H1 (cell line): Measurements from ENCODE around the gene PEX3. TPM values are rescaled to one million over a fixed set of nuclear protein-coding genes. Genes with fewer than 3 reads are reported as not detected.

Experiments used
- CTCF ChIA-PET: fragments of 300-600 bp; sonication (Branson Sonifier 250); formaldehyde crosslinking; loops from one replicate; lab custom pipeline; 2021; ENCODE audit not compliant: partially characterized antibody; lab: Charles Lee
- POLR2A ChIA-PET: fragments of 300-600 bp; sonication (Branson Sonifier 250); formaldehyde crosslinking; loops from one replicate; lab custom pipeline; 2021; ENCODE audit warnings: inconsistent platforms; ENCODE audit not compliant: partially characterized antibody; lab: Charles Lee
- DNase-seq, 2 experiments: peaks; one replicate each; pipeline versions ENCODE4 v3.0.0 to v3.0.0-alpha.2; 2010 to 2022; ENCODE audit warnings: low spot score in 2 of 2, low read depth in 1 of 2, mixed read lengths in 1 of 2
- FAIRE-seq: peaks from 2 replicates; lab custom pipeline; 2011; peaks lifted over from hg19 to GRCh38; lab: Jason Lieb, UNC
- H2AFZ ChIP-seq: 2 replicates; pipeline ENCODE4 v1.8.1; 2012; ENCODE audit warnings: low read length, inconsistent platforms
- H2AK5ac ChIP-seq: 2 replicates; pipeline ENCODE4 v1.6.1; 2013; ENCODE audit warnings: low read depth, low read length
- H2BK120ac ChIP-seq: replicated peaks from 2 replicates; pipeline ENCODE3; 2013; ENCODE audit warnings: low read depth, low read length, inconsistent platforms
- H2BK12ac ChIP-seq: 2 replicates; pipeline ENCODE4 v1.6.1; 2013; ENCODE audit warnings: low read depth, low read length
- H2BK15ac ChIP-seq: 2 replicates; pipeline ENCODE4 v1.6.1; 2013; ENCODE audit warnings: low read length
- H2BK20ac ChIP-seq: 2 replicates; pipeline ENCODE4 v1.6.1; 2013; ENCODE audit warnings: low read length
- H2BK5ac ChIP-seq: 2 replicates; pipeline ENCODE4 v1.6.1; 2013; ENCODE audit warnings: low read depth, low read length
- H3K14ac ChIP-seq: 2 replicates; pipeline ENCODE4 v1.6.1; 2013; ENCODE audit warnings: inconsistent platforms; ENCODE audit not compliant: insufficient read length
- H3K18ac ChIP-seq: 2 replicates; pipeline ENCODE4 v1.6.1; 2013; ENCODE audit warnings: low read length; ENCODE audit errors: extremely low read depth
- H3K23ac ChIP-seq: 2 replicates; pipeline ENCODE4 v1.6.1; 2013; ENCODE audit warnings: inconsistent platforms; ENCODE audit not compliant: insufficient read length
- H3K23me2 ChIP-seq: 2 replicates; pipeline ENCODE4 v1.6.1; 2013; ENCODE audit warnings: low read depth, low read length
- H3K27ac ChIP-seq: 2 replicates; pipeline ENCODE4 v1.6.1; 2011; ENCODE audit warnings: low read depth, low read length, inconsistent platforms
- H3K27me3 ChIP-seq, 4 experiments: replicated peaks in 1 of 4; 1 replicate in 1 of 4; 2 replicates in 3 of 4; pipeline versions ENCODE4 v1.6.1 to v1.8.1; 2011 to 2013; ENCODE audit warnings: low read length in 3 of 4, mild to moderate bottlenecking in 3 of 4, inconsistent platforms in 2 of 4, mixed read lengths in 2 of 4, moderate library complexity in 1 of 4; ENCODE audit not compliant: control insufficient read depth in 3 of 4, insufficient read depth in 3 of 4; ENCODE audit errors: extremely low read depth in 1 of 4
- H3K36me3 ChIP-seq, 4 experiments: 2 replicates each; pipeline versions ENCODE4 v1.6.1 to v1.8.1; 2011 to 2013; ENCODE audit warnings: mild to moderate bottlenecking in 4 of 4, low read length in 3 of 4, moderate library complexity in 2 of 4, control low read depth in 1 of 4, inconsistent platforms in 1 of 4; ENCODE audit not compliant: insufficient read depth in 4 of 4, control insufficient read depth in 2 of 4
- H3K4ac ChIP-seq: replicated peaks from 2 replicates; pipeline ENCODE3; 2013; ENCODE audit warnings: low read length, low read depth, mixed read lengths, inconsistent platforms; ENCODE audit not compliant: insufficient read length
- H3K4me1 ChIP-seq, 4 experiments: replicated peaks in 1 of 4; 1 replicate in 1 of 4; 2 replicates in 3 of 4; pipeline versions ENCODE4 v1.6.1 to v1.8.1; 2011 to 2013; ENCODE audit warnings: low read length in 3 of 4, inconsistent platforms in 2 of 4, mixed read lengths in 1 of 4; ENCODE audit not compliant: insufficient read depth in 4 of 4, control insufficient read depth in 3 of 4
- H3K4me2 ChIP-seq, 2 experiments: 2 replicates each; pipeline versions ENCODE4 v1.6.1 to v1.8.1; 2011 to 2013; ENCODE audit warnings: low read depth in 2 of 2, low read length in 2 of 2, control low read depth in 1 of 2, inconsistent platforms in 1 of 2, mild to moderate bottlenecking in 1 of 2; ENCODE audit not compliant: insufficient read depth in 1 of 2
- H3K4me3 ChIP-seq, 4 experiments: fragments of 200-600, 300-600 bp in 1 of 4; sonication (generic), shearing (Covaris generic), sonication (Bioruptor Twin) in 1 of 4; 2 replicates each; pipeline versions ENCODE4 v1.5.1 to v1.8.1; 2011 to 2016; ENCODE audit warnings: low read length in 4 of 4, low read depth in 3 of 4, control low read depth in 2 of 4, inconsistent platforms in 2 of 4, mild to moderate bottlenecking in 2 of 4, mixed read lengths in 1 of 4, moderate library complexity in 1 of 4; ENCODE audit not compliant: insufficient read depth in 2 of 4; ENCODE audit errors: extremely low read depth in 1 of 4
- H3K56ac ChIP-seq: replicated peaks from 2 replicates; pipeline ENCODE3; 2013; ENCODE audit warnings: low read depth, mild to moderate bottlenecking, mixed read lengths, low read length, inconsistent platforms; ENCODE audit not compliant: insufficient read length
- H3K79me1 ChIP-seq: 2 replicates; pipeline ENCODE4 v1.6.1; 2013; ENCODE audit warnings: low read depth, low read length, control low read depth
- H3K79me2 ChIP-seq, 2 experiments: 2 replicates each; pipeline versions ENCODE4 v1.6.1 to v1.8.1; 2012 to 2013; ENCODE audit warnings: low read length in 2 of 2, mild to moderate bottlenecking in 2 of 2, inconsistent platforms in 1 of 2; ENCODE audit not compliant: insufficient read depth in 2 of 2, control insufficient read depth in 1 of 2
- H3K9ac ChIP-seq, 4 experiments: replicated peaks in 1 of 4; 1 replicate in 1 of 4; 2 replicates in 3 of 4; pipeline versions ENCODE4 v1.6.1 to v1.8.1; 2011 to 2013; ENCODE audit warnings: low read depth in 3 of 4, low read length in 3 of 4, control low read depth in 2 of 4, mild to moderate bottlenecking in 2 of 4, moderate library complexity in 2 of 4, inconsistent platforms in 1 of 4; ENCODE audit errors: extremely low read depth in 1 of 4
- H3K9me3 ChIP-seq, 2 experiments: 2 replicates each; pipeline versions ENCODE4 v1.6.1 to v1.8.1; 2012 to 2013; ENCODE audit warnings: mild to moderate bottlenecking in 2 of 2, moderate library complexity in 2 of 2, control low read depth in 1 of 2, inconsistent platforms in 1 of 2, low read depth in 1 of 2, low read length in 1 of 2, mixed read lengths in 1 of 2; ENCODE audit not compliant: insufficient read depth in 2 of 2
- H4K20me1 ChIP-seq, 2 experiments: replicated peaks in 1 of 2; 2 replicates each; pipeline versions ENCODE3 to v1.8.1; 2011 to 2013; ENCODE audit warnings: inconsistent platforms in 2 of 2, low read length in 2 of 2, mild to moderate bottlenecking in 1 of 2; ENCODE audit not compliant: insufficient read depth in 2 of 2, control insufficient read depth in 1 of 2
- H4K5ac ChIP-seq: 2 replicates; pipeline ENCODE4 v1.6.1; 2013; ENCODE audit warnings: low read length, low read depth, mixed read lengths, inconsistent platforms; ENCODE audit not compliant: insufficient read length
- H4K8ac ChIP-seq: 2 replicates; pipeline ENCODE4 v1.8.0; 2013; ENCODE audit warnings: mild to moderate bottlenecking, moderate library complexity, low read length, inconsistent platforms; ENCODE audit not compliant: insufficient read depth; ENCODE audit errors: extremely low read depth
- H4K91ac ChIP-seq: replicated peaks from 2 replicates; pipeline ENCODE3; 2013; ENCODE audit warnings: low read length, mixed read lengths, inconsistent platforms; ENCODE audit not compliant: insufficient read length
- CBX5 ChIP-seq: fragments of 300-800, 300-1000 bp; sonication (generic); IDR thresholded peaks from 2 replicates; pipeline ENCODE4 v1.7.1; 2016; ENCODE audit warnings: antibody characterized with exemption, low read length, low read depth
- CHD2 ChIP-seq: IDR thresholded peaks from 2 replicates; pipeline ENCODE4 v1.6.1; 2012; ENCODE audit warnings: low read length, improper control_type of control experiment
- E2F6 ChIP-seq: IDR thresholded peaks from 2 replicates; pipeline ENCODE4 v1.6.1; 2012; ENCODE audit warnings: inconsistent platforms
- EZH2 ChIP-seq: fragments of 200-600 bp; sonication (generic); IDR thresholded peaks from 2 replicates; pipeline ENCODE4 v1.7.1; 2012; ENCODE audit warnings: low read depth, mild to moderate bottlenecking, moderate library complexity, low read length, inconsistent platforms; ENCODE audit not compliant: severe bottlenecking
- HDAC2 ChIP-seq, 2 experiments: fragments of 300-600 bp in 1 of 2; sonication (generic) in 1 of 2; IDR thresholded peaks; 2 replicates each; pipeline ENCODE4 v1.6.1; 2011 to 2012; ENCODE audit warnings: low read depth in 2 of 2, low read length in 2 of 2, mild to moderate bottlenecking in 2 of 2, moderate library complexity in 2 of 2, borderline replicate concordance in 1 of 2, inconsistent platforms in 1 of 2
- KDM4A ChIP-seq: IDR thresholded peaks from one replicate; pipeline ENCODE4 v1.7.1; 2012; ENCODE audit warnings: low read depth, mild to moderate bottlenecking, moderate library complexity, low read length, inconsistent platforms; ENCODE audit not compliant: severe bottlenecking
- PHF8 ChIP-seq: fragments of 200-600 bp; sonication (generic); conservative IDR thresholded peaks from 2 replicates; pipeline ENCODE4 v1.7.1; 2012; ENCODE audit warnings: low read depth, mild to moderate bottlenecking, inconsistent platforms, low read length, moderate library complexity
- POLR2A ChIP-seq, 2 experiments: IDR thresholded peaks; 1 replicate in 1 of 2; 2 replicates in 1 of 2; pipeline ENCODE4 v1.6.1; 2011; ENCODE audit warnings: low read depth in 2 of 2, low read length in 2 of 2, mild to moderate bottlenecking in 2 of 2; ENCODE audit errors: control extremely low read depth in 1 of 2
- RNF2 ChIP-seq: fragments of 200-900, 300-1000 bp; sonication (generic); IDR thresholded peaks from 2 replicates; pipeline ENCODE4 v1.7.1; 2016; ENCODE audit warnings: borderline replicate concordance, low read depth, mild to moderate bottlenecking, antibody characterized with exemption, low read length; ENCODE audit not compliant: poor library complexity, severe bottlenecking; ENCODE audit errors: missing control alignments
- TAF7 ChIP-seq: optimal IDR thresholded peaks from 2 replicates; pipeline ENCODE3; 2011; ENCODE audit warnings: low read depth, mild to moderate bottlenecking, inconsistent platforms, low read length, moderate library complexity, borderline replicate concordance
- WGBS, 2 experiments: shearing (Covaris generic) in 1 of 2; methylation state at CpG; one replicate each; pipeline versions ENCODE4 v1.1.6 to v1.1.7; 2013 to 2015; ENCODE audit warnings: low lambda C conversion rate in 2 of 2, mixed read lengths in 2 of 2, inconsistent platforms in 1 of 2, low coverage in 1 of 2, missing lambda C conversion rate in 1 of 2; ENCODE audit not compliant: insufficient replicate concordance in 2 of 2, insufficient coverage in 1 of 2, insufficient read length in 1 of 2; ENCODE audit errors: extremely low coverage in 1 of 2, missing lambda C conversion rate in 1 of 2; 5-methylcytosine and 5-hydroxymethylcytosine counted together
- polyA plus RNA-seq, 7 experiments: library from polyadenylated mRNA; depleted of rRNA in 3 of 7; stranded (reverse) in 5 of 7; unstranded in 2 of 7; fragments of >200 nt in 5 of 7; fragments of 200-250 nt in 2 of 7; gene quantifications; 1 replicate in 5 of 7; 2 replicates in 1 of 7; 4 replicates in 1 of 7; pipeline versions ENCODE4 v1.2.1 to v1.2.3, GENCODE V29; 2011 to 2013; ENCODE audit warnings: missing spikeins in 2 of 7, mixed read lengths in 2 of 7
- total RNA-seq: library from RNA; stranded (reverse); fragmentation: NEBNext Ultra II Directional; extraction: Animal tissue kit (Norgen Biotek cat#: 25700); gene quantifications from 2 replicates; pipeline ENCODE4 v1.2.1, GENCODE V29; 2021

Gene PEX3
- total and polyA plus RNA-seq, 2 of the 8 experiments (the other 6 are each of a cell fraction or from before 2014, with no cell fraction given): 8.0 to 16.8 TPM

- no peak overlapping the region for H2BK120ac ChIP-seq
- H3K23ac ChIP-seq: no peak overlapping the region
- H2BK5ac ChIP-seq: no peak overlapping the region
- H2AK5ac ChIP-seq: no peak overlapping the region
- no peaks in the 10 kb centered on the region for H3K23me2 ChIP-seq
- no peak for TF ChIP-seq PHF8
- TF ChIP-seq E2F6: no peak
- TF ChIP-seq CHD2: no peak
- no peak for TF ChIP-seq HDAC2 (IDR thresholded peaks at IDR 0.05; ENCODE audit: borderline replicate concordance in 1 of 2, low read depth in 2 of 2, low read length in 2 of 2)
- TF ChIP-seq EZH2: no peak
- TF ChIP-seq RNF2: no peak
- no peak for TF ChIP-seq CBX5
- no peak for TF ChIP-seq KDM4A
- TF ChIP-seq POLR2A (IDR thresholded peaks at IDR 0.05; ENCODE audit: control extremely low read depth in 1 of 2, low read depth in 2 of 2, low read length in 2 of 2): no peak
- no peak for TF ChIP-seq TAF7
- TF ChIP-seq, all 59 proteins: peak for 0
- no peak overlapping the region for H3K4ac ChIP-seq
- no peak overlapping the region for H3K4me3 ChIP-seq
- peaks cover 0 to 17% (median 3%) of the 10 kb centered on the region in 4 experiments; a peak in 4 of 7 replicates for H3K4me1 ChIP-seq
- H3K18ac ChIP-seq: no peak overlapping the region
- no peaks in the 10 kb centered on the region for H3K36me3 ChIP-seq
- no peak overlapping the region for H4K5ac ChIP-seq
- ChIA-PET CTCF (interaction anchor here (0.6 to 5.0 kb wide), 11 partner anchors 8 to 835 kb away, joined by 3 to 26 read pairs (median 3); no protein-coding TSS in a partner anchor), POLR2A (interaction anchor here (0.9 kb wide), 1 partner anchor 101 kb away, joined by 4 read pairs; no protein-coding TSS in a partner anchor)
- no peak overlapping the region for H2BK20ac ChIP-seq
- no peaks in the 10 kb centered on the region for H3K79me2 ChIP-seq
- H3K27ac ChIP-seq: no peak overlapping the region
- no peak overlapping the region for H4K8ac ChIP-seq
- no peak overlapping the region for H4K91ac ChIP-seq
- no peaks in the 10 kb centered on the region for H3K79me1 ChIP-seq
- H2BK12ac ChIP-seq: no peak overlapping the region
- H3K56ac ChIP-seq: no peak overlapping the region
- H2AFZ ChIP-seq: no peak overlapping the region
- DNase-seq: no peak
- no peaks in the 10 kb centered on the region for H3K27me3 ChIP-seq
- no peak overlapping the region for H2BK15ac ChIP-seq
- no peak overlapping the region; a peak in 1 of 7 replicates for H3K9ac ChIP-seq
- no peaks in the 10 kb centered on the region for H3K9me3 ChIP-seq
- no peak for FAIRE-seq
- no peaks in the 10 kb centered on the region for H4K20me1 ChIP-seq
- no peak overlapping the region for H3K4me2 ChIP-seq
- 82% methylated on average over 5 of the region's 5 CpGs; no CpG with 5 or more reads in 1 of the 2 experiments for WGBS, 2 experiments
- no peak overlapping the region for H3K14ac ChIP-seq
Measured at GRCh38 chr6:143401636-143402370, 48.8 kb upstream of the PEX3 start.
